ENCODE data around the gene SPATA6.

- TF ChIP-seq MYC (IDR thresholded peaks at IDR 0.05; ENCODE audit: low read depth, low read length): no peak
- TF ChIP-seq EZH2 (IDR thresholded peaks at IDR 0.05; ENCODE audit: borderline replicate concordance, low read depth, low read length, severe bottlenecking): no peak
- no peak for TF ChIP-seq CTCF (IDR thresholded peaks at IDR 0.05; ENCODE audit: extremely low read depth in 1 of 2, insufficient read depth in 1 of 2, low read depth in 1 of 2, low read length in 2 of 2)
- TF ChIP-seq POLR2AphosphoS5 (IDR thresholded peaks at IDR 0.05; ENCODE audit: insufficient read depth, low read depth, low read length): no peak
- TF ChIP-seq POLR2A (IDR thresholded peaks at IDR 0.05; ENCODE audit: low read depth, low read length): no peak
- TF ChIP-seq MAX (IDR thresholded peaks at IDR 0.05; ENCODE audit: insufficient read depth, insufficient read length): no peak
Observed at GRCh38 chr1:48251323-48251722, 220.7 kb downstream of the SPATA6 start.
